ENCODE results near the gene ALG13.
"Not testable (repeated sequence)": the region's sequence is repeated elsewhere in the genome, so short reads cannot be mapped to it uniquely, and the experiment has no call there.

Gene ALG13

DNA sequence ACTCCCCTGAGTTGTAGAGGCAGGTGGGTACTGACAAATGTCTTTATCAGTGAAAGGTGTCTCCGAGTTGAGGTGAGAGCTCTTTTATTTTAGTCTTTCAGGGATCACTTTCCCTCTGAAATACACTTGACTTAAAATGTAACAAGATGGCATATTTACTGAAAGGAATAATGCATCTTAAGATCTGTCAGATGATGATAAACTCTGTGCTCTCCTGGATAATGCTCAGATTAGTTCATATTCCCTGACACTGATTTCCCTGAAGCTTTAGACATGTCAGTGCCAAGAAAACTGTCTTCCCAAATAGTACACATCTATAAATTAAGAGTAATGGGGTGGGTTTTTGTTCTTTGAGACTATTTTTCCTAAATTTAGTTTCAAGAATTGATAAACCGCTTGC is 75.5 kb downstream of the ALG13 start:
- in situ Hi-C loops (cut with MboI; ENCODE audit: low sequenced_read_pairs): no loop called here

DNA sequence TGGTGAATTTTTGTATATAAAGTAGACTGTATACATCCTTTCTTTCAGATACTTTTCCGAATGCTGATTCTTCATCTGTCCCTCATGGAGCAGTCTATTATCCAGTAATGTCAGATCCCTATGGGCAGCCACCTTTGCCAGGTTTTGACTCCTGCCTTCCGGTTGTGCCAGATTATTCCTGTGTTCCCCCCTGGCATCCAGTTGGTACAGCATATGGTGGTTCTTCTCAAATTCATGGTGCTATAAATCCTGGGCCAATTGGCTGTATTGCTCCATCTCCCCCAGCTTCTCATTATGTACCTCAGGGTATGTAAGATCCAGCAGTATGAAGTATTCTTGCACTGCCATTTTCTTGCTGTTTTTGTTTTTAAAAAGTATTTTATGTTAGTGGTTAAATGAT is 78.7 kb downstream of the ALG13 start:
- in situ Hi-C loops (cut with MboI; ENCODE audit: low sequenced_read_pairs): no loop called here

DNA sequence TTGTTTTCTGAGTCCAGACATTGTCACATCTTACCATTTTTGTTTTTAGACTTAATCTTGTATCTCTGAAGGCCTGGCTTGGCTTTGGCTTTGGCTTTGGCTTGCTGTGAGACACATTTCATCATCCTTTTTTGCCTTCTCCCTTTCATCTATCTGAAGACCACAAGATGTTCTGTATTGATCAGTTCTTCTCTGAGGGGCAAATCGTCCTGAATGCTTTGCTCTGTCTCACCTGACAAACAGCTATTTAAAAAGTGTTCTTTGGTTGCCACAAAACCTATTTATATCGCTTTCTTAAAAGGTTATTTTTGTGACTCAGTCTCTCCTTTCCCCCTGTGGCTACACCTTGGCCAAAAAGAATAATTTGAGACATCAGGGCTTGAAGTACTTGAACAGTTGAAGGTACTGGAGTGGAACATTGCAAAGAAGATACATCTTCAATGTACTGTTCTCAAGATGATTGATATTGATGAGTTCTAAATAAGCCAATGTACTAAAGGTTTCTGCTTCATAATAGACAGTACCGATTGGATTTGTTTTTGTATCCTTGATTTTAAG is 80.7 kb downstream of the ALG13 start:
- in situ Hi-C loops (cut with MboI; ENCODE audit: low sequenced_read_pairs): no loop called here

DNA sequence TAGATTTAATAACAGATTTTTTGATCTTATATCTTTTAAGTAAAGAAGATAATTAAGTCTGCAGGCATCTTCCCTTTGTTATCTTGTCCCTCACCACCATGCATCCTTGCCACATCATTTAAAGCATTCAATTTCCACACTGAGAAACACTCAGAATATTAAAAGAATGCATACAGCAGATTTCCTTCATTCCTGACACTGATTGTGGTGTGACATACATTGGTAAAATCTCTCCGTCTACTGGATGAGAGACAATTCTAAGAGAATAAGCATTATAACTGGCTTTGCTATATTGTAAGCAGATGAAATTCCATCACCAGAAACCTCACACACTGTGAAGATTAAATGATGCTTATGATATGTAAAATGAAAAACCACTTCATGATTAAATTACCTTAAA is 97.6 kb downstream of the ALG13 start:
- in situ Hi-C loops (cut with MboI; ENCODE audit: low sequenced_read_pairs): no loop called here

- in situ Hi-C loops (cut with MboI; ENCODE audit: low sequenced_read_pairs): no loop called here
These were observed 98.6 kb downstream of the ALG13 start for GRCh38 chrX:111779582-111779981.

DNA sequence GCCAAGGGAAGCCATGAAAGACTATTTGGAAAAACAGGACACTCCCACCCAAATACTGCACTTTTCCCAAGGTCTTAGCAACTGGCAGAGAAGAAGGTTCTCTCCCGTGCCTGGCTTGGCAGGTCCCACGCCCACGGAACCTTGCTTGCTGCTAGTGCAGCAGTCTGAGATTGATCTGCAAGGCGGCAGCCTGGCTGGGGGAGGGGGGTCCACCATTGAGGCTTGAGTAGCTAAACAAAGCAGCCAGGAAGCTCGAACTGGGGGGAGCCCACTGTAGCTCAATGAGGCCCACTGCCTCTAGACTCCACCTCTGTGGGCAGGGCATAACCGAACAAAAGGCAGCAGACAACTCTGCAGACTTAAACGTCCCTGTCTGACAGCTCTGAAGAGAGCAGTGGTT is 103.7 kb downstream of the ALG13 start:
- in situ Hi-C loops (cut with MboI; ENCODE audit: low sequenced_read_pairs): no loop called here

GRCh38 chrX:111790054-111790453 is 109.1 kb downstream of the ALG13 start:
- in situ Hi-C loops (cut with MboI; ENCODE audit: low sequenced_read_pairs): not testable (repeated sequence)

All from HL-60/S4 treated with phorbol 12-myristate 13-acetate at 8.2 ng/mL for 4 days and 3 days (cell line).